Measurements from ENCODE around the gene FRYL.
A peak's percentile ranks its signal among the peaks of the same experiment; 100 is the strongest.

GRCh38 chr4:48698029-48698971, 81.8 kb downstream of the FRYL start:
- TF ChIP-seq YY1 (IDR thresholded peaks at IDR 0.05; ENCODE audit: low read depth) (no peak), TEAD4 (IDR thresholded peaks at IDR 0.05) (peak; percentile 58; the same call in 1 of the 2 replicates), RAD21 (IDR thresholded peaks at IDR 0.05; ENCODE audit: low read depth) (no peak), FOXM1 (IDR thresholded peaks at IDR 0.05; ENCODE audit: borderline replicate concordance, low read depth) (no peak; the same call in 1 of the 2 replicates), EP300 (IDR thresholded peaks at IDR 0.05; ENCODE audit: borderline replicate concordance) (no peak; the same call in 1 of the 2 replicates), USF1 (IDR thresholded peaks at IDR 0.05) (no peak), TCF12 (IDR thresholded peaks at IDR 0.05; ENCODE audit: low read depth) (no peak), ZBTB7A (IDR thresholded peaks at IDR 0.05; ENCODE audit: low read depth) (no peak), MAX (IDR thresholded peaks at IDR 0.05) (no peak), NFIC (IDR thresholded peaks at IDR 0.05) (peak; percentile 71; the same call in 1 of the 2 replicates), TAF1 (IDR thresholded peaks at IDR 0.05; ENCODE audit: low read depth) (no peak)
- TF ChIP-seq, protein P1, sequence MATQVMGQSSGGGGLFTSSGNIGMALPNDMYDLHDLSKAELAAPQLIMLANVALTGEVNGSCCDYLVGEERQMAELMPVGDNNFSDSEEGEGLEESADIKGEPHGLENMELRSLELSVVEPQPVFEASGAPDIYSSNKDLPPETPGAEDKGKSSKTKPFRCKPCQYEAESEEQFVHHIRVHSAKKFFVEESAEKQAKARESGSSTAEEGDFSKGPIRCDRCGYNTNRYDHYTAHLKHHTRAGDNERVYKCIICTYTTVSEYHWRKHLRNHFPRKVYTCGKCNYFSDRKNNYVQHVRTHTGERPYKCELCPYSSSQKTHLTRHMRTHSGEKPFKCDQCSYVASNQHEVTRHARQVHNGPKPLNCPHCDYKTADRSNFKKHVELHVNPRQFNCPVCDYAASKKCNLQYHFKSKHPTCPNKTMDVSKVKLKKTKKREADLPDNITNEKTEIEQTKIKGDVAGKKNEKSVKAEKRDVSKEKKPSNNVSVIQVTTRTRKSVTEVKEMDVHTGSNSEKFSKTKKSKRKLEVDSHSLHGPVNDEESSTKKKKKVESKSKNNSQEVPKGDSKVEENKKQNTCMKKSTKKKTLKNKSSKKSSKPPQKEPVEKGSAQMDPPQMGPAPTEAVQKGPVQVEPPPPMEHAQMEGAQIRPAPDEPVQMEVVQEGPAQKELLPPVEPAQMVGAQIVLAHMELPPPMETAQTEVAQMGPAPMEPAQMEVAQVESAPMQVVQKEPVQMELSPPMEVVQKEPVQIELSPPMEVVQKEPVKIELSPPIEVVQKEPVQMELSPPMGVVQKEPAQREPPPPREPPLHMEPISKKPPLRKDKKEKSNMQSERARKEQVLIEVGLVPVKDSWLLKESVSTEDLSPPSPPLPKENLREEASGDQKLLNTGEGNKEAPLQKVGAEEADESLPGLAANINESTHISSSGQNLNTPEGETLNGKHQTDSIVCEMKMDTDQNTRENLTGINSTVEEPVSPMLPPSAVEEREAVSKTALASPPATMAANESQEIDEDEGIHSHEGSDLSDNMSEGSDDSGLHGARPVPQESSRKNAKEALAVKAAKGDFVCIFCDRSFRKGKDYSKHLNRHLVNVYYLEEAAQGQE (IDR thresholded peaks at IDR 0.05; ENCODE audit: low read depth): no peak
